ENCODE data around the gene WHRN.

WHRN gene

DNA sequence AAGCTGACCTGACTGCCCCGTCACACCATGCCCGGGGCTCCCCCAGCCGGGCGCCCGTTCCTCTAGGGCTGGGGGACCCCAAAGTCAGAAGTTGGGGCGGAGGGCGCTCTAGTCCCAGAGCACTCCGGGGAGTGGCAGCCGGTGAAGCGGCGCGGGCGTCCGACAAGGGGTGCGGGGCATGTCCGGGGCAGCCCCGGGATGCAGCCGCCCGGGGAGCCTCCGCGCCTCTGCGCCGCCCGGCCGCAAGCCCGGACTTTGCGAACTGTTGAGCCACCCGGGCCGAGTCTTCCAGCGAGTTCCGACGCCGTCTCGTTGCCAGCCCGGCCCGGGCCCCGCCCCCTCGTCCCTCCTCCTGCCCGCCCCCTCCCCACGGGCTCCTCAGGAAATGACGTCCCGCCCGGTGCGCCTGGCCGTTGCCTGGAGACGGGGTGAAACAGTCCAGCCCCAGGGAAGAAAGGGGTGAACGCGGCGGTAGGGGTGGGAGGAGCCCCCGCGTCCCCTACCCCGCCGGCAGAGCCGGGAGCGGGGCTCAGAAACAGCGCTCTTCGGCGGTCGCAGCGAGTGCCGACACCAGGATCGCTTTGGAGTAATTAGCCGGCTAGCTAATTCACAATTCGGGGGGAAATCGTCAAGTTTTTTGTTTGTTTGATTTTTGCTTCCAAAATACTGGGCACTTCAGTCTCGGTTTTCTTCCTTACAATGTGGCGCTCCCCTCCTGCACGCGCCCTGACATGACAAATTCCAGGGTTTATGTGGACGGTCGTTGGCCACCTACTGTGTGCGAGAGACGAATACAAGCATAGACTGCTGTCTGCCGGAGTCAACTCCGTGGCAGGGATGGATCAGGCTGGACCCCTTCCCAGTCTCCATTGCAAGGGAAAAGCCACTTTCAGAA, at the start of gene WHRN:
Gene WHRN (minus strand): TSS at position 287 of the 895 bp plus-strand sequence. CDS start 672 bp downstream, outside the sequence.
- FAIRE-seq = no peak

DNA sequence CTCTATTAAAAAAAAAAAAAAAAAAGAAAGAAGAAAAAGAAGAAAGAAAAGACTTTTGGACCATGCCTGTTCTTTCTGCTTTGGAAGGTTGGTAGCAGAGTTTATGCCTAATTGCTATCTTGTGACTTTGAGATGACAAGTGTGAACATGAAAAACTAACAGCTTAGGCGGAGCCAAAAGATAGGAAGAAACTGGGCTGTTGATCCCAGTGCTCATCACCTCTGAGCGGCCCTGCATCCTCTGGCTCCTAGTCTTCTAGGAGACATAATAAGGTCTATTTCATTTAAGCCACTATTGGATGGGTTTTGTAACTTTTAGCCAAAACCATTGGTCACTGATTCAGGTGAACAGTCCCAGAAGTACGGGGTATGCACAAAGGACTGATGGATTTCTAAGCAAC, 47.9 kb upstream of the WHRN start:
- FAIRE-seq = no peak

DNA sequence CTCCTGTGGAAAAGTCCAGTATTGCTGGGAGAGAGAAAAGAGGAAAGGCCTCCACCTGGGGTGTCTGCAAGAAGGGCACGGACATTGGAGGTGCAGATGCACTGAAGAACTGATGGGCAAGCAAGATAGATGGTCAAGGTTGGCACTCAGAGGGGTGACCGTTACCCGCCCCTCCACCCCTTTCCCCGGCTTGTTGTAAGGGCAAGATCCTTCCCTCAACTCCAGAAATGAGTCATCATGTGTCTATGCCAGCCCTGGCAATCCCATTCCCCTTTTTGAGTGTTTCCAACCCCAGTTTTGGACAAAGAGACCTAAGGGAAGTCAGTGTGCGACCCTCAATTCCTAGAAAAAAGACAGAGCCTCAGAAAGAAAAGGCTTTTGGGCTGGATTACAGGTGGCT, 47.4 kb upstream of the WHRN start:
- no peak for FAIRE-seq

DNA sequence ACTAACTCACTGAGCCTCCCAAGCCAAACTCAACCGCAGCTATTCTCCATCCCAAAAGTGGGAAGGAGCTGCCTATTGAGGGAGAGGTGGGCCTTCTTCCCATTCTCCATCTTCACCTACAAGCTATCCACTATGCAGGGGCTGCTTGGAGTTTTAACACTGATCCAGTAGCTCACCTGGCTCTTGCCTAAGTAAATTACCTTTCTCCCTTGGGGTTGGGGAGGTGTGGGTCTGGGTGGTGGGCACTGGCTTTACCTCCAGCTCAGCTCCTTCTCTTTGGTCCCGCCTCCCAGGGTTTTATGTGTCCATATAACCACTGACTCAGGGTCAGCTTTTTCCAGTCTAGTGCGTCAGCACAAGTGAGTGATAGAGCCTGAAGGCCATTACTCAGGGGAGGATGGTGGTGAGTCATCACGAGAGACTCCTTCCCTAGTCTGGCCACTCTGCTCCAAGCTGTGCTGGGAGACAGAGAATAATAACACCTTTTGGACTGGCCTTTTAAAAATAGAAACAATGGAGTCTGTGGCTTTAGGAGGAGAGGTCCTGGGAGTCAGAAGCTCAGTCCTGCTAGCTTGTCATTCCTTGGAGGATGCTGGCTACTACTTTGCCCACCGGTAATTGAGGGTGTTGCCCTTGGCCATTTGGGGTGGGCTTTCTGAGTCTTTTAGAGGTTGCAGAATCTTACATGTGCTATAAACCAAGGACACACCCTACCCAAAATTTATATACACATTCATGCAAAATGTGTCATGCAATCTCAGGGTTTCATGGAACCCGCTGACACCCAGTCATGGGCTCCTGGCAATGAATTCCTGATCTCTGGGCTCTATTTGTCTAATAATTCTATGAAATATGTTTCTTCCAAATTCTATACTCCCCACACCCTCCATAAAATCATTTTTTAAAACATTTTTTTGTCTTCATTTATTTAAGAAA, 46.7 kb upstream of the WHRN start:
- no peak for FAIRE-seq

DNA sequence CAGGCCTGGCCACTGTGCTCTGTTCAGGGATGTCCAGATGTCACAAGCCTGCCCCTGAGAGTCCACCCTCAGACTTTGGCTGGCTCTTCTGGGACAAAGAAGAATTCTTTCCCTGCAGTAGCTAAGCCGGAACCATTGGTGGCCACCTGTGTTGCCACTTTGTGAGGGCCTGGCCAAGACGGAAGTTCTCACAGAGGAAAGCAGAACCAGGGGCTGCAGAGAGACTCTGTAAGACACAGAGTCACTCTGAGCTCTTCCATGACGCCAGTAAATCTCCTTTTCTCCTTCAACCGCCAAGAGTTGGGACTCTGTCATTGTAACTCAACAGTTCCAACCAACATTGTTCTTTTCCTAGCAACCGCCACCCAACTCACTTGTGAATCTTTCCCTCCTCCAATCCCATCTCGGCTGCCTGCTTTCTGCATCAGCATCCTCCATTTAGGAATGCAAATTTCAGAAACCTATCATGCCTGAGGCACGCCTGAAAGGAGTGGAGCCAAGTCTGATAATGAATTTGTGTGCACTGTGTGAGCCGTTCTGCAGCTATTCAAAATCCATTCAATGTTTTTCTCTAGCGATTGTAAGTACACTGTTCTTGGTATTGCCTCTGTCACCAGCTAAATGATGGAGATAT, 44.5 kb upstream of the WHRN start:
- FAIRE-seq = no peak

DNA sequence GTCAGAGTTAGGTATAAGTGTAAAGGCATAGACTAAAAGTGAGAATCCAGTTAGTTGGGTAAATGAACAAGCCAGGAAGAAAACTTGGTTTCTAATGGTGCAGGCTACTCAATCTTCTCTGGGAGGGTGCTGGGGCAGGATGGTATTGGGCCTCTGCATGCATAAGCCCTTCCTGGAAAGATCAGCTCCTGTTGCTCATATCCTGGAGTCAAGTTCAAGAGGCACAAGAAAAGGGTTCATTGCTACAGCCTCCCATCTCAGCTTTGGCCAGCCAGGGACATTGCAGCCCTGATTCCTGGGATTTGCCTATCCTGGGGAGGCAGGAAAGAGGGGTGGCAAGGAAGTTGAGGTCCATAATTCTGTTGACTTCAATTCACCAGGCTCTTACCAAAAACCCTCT, 41.6 kb upstream of the WHRN start:
- FAIRE-seq = no peak

DNA sequence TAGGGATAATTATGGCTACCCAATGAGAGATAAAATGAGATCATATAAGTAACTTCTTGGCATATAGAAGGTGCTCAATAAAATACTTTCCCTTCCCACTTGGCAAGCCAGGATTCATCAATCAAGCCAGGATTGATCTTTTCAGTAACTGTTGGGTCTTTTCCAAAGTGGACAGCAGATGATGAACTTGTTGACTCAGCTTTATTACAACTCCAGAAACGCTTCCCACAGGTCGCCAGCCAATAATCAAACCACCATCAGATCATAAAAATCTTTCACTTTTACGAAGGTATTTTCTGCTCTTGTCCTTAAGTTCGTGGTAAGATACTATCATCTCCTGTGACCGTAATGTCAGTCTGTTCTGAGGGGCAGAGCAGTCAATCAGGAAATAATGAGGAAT, 39.8 kb upstream of the WHRN start:
- FAIRE-seq = no peak

DNA sequence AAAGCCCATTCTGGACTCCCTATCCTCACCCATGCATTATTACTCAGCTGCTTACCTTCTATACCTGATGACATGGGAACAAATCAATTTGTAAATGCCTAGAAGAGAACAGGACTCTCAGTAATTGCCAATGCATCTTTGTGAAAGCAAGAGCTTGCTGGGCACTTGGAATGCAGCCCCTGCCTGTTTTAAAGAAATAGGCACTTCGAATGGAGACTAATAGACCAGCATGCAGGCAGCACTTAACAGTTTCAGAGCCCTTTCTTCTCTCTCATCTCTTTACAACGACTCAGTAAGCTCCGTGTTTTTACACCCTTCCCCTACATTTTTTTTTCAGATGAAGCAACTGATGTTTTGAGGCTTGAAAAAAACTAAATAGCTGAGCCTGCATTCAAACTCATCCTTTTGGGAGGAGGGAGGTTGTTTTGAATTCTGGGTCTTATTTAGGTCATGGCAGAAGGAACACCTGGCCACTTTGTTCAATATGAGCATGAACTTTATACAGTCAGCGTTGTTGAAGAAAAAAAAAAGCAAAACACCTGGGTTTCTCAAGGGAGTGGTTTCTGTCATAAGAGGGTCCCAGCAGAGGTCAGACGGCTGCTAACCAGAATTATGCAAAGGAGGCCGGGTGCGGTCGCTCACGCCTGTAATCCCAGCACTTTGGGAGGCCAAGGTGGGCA, 34.6 kb upstream of the WHRN start:
- no peak for FAIRE-seq

DNA sequence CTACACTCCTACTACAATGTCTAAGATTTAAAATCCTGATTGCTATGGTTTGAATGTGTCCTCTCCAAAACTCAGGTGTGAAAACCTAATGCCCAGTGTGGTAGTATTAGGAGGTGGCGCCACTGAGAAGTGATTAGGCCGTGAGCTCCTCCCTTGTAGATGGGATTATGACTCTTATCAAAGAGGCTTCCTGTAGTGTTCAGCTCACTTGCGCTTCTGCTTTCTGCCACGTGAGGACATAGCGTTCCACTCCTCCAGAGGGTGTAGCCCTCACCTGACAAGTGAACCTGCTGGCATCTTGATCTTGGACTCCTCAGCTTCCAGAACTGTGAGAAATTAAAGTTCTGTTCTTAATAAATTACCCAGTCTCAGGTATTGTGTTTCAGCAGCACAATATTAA, 33.0 kb upstream of the WHRN start:
- FAIRE-seq = no peak

DNA sequence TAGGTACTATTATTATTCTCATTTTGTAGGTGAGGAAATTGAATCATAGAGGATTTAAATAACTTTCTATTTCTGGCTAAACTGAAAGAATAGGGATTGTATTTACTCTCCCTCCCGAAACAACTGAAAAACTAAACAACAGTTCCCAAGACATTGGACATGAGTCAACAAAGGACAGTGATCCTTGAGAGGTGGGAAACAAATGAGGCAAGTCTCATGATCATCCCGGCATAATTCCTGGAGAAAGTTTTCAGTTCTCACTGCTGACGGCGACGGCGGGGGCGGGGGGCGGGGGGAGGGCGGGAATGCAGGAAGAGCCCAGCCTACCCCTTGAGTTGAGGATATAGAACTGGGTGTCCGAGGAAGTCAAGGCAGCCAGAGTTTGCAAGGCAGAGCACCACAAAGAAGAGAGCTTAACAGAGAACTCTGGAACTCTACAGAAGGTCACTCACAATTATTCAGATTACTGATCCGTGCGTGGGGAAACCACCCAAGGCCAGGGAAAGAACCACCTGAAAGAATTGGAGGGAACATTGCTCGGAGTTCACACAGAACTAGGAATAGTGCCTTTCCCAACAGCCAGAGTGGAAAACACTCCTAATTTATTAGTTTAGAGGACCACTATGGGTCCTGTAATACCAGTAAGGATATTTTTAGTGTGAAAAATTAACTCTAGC, 27.4 kb upstream of the WHRN start:
- no peak for FAIRE-seq

DNA sequence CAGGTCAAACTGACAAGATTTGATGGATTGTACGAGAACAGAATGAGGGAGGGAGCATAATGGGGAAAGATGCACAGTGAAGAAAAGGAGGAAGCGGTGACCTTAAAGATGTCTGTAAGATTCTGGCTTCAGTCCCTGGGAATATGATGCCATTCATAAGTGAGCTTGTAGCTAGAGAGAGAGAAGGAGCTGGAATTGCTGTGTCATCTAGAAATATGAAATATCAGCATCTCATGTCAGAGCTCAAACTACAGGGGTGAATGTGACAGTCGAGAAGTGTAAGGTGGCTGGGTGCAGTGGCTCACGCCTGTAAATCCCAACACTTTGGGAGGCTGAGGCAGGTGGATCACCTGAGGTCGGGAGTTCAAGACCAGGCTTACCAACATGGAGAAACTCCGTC, 24.0 kb upstream of the WHRN start:
- FAIRE-seq = no peak

DNA sequence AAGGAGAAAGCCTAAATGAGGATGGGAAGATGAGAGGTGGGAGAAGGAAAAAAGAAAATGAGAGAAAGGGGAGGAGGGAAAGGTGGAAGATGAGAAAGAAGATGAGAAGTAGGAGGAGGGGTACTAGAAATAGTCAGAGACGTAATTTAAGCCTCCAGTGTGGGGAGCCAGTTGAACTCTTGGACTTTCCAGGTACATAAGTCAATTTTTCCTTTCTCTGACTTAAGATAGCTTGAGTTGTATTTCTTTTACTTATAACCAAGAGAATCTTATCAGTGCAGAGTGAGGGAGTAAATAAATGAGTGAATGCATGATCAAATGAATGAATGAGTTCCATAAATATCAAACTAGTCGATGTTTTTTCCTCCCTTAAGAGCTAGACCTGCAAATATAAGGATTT, 21.5 kb upstream of the WHRN start:
- FAIRE-seq = no peak

DNA sequence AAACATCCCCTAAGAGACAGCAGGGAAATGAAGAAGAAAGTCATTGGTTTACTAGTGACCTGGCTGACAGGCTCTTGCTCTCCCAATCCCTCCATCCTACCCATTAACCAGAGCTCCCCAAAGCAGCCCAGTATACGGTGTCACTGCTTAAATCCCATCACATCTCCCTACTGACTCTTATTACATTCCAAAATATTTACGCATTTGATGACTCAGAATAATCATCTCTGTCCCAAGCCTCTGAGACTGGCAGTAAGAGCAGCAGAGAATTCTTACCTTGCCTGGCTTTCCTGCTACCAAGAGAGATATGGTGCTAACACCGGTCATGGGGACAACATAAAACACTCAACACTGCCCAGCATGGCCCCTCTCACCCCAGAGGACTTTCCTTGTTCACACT, 20.2 kb upstream of the WHRN start:
- no peak for FAIRE-seq

DNA sequence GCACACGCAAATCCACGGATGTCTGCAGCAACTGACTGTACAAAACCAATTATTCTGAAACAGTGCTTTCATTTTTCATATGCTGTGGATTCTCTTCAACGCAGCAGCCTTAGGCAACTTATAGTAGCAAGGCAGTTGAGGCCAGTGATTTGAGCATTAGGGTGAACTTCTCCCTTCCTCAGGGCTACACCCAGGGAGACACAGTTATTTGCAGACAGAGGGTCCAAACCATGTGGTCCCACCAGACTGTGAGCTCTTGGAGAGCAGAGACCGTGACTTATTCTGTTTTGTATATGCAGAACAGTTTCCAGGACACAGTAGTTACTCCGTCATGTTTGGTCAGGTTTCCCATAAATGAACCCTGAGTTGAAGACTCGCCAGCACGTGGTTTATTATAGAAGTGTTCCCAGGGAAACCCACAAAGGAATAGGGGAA, 19.0 kb upstream of the WHRN start:
- no peak for FAIRE-seq

DNA sequence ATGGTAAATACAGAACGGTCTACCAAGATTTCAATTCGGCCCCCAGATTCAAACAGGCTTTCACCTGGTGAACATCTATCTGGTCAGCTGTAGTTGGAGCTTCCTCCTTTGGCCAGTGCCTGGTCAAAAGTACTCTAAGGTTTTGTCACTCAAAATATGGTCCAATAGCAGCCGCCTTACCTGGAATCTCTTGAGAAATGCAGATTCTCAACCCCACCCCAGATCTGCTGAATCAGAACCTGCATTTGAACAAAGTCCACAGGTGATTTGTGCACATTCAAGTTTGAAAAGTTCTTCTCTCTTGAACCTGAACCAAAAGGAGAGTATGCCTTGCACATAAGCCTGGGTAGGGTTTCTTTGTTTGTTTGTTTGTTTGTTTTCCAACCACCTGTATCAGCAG, 17.6 kb upstream of the WHRN start:
- FAIRE-seq = no peak

DNA sequence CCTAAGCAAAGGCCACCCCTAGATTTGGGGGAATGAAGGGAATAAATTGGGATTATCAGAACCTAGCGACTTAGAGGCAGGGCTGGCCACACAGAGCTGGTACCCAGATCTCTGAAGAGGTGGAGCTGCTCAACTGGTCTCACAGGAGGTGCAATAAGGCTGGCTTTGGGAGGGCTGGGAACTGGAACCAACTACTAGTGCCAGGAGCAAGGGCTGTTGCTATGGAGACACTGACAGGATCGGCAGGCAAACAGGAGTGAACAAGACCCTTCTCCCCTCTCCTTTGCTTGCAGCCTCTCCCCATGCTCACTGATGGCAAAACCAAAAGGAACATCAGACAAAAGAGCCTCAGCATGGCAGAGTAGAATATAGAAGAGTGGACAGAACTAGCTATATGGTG, 17.0 kb upstream of the WHRN start:
- FAIRE-seq = no peak

DNA sequence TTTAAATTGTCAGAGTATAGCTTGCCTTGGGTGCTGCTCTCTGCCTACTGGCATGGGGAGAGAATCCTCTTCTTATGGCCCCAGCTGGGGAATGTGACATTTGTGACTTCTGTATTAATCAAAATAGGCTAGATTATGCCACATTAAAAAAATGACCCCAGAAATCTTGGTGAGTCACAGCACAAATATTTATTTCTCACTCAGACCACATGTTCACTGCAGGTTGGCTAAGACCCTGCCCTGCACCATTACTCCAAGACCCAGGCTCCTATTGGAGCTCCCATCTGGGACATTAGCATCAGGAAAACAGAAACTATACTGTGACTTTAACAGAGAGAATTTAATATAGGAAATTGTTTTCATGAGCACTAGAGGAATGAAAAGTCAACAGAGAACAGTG, 16.6 kb upstream of the WHRN start:
- FAIRE-seq = no peak

DNA sequence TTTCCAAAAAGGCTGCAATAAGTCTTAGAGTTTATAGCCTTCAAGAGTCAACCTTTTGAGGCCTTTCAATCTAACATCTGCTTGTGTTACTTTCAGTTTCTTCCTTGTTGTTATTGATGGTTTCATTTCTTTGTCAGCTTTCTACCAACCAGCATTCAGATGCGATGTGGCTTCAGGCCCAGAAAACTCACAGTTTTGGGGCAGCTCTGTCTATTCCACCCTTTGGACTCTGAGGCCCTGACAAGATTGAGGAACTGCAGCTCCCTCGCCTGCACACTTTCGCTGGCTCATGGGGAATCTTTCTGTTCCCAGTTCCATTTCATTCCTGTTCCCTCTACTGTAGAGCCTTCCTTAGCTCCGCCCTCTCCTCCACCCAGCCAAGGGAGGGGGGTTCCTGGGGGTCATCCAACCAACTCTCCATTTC, 13.3 kb upstream of the WHRN start:
- FAIRE-seq = no peak

DNA sequence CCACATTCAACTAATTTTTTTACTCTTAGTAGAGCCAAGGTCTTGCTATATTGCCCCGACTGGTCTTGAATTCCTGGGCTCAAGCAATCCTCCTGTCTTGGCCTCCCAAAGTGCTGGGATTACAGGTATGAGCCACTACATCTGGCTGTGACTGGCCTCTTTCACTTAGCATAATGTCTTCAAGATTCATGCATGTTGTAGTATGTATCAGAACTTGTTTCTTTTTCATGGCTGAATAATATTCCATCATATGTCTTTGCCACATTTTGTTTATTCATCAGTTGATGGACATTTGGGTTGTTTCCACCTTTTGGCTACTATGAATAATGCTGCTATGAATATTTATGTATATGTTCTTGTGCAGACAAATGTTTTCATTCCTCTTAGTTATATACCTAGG, 12.8 kb upstream of the WHRN start:
- no peak for FAIRE-seq

DNA sequence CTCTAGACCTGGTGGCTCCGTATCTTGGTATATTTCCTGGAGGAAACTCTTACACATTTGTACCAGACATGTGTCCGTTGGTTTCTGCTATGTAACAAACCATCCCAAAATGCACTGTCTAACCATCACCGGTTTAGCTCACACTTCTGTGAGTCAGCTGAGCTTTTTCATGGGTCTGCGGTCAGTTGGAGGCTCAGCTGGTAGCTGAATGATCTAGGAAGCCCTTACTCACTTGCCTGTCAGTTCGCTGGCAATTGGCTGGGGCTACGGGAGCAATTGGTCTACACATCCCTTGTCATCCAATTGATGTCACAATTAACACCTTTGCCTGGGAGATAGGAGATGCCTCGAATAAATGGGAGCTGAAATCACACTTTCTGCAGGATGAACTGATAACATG, 11.6 kb upstream of the WHRN start:
- no peak for FAIRE-seq

DNA sequence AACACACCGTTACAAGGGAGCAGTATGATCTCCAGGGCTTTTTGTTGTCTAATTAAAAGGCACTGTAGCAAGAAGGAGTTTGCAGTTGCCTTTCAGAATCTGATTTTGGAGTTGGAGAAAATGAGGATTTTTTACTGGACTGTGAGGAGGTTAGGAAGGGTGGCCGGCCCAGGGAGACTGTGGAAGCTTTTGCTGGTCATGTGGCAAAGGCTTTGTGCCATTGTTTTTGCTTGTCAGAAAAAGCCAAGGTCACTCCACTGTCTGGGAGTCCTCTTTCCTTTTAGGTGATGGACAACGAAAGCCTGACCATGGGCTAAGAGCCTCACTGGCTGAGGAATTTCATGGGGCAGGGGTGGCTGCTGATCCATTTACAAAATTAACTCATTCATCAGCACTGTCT, 10.3 kb upstream of the WHRN start:
- no peak for FAIRE-seq

DNA sequence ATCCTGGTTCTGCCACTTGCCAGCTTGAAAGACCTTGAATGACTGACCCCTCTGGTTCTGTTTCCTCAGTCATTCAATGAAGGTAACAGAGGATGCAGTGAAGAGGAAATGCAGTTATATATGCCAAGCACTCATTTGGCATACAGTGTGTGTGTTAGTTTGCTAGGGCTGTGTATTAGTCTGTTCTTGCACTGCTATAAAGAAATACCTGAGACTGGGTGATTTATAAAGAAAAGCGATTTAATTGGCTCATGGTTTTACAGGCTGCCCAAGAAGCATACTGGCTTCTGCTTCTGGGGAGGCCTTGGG, 8.6 kb upstream of the WHRN start:
- FAIRE-seq = no peak
